MM.1S (cell line): ENCODE measurements around the gene A2ML1.

Source experiments
- DNase-seq: peaks from one replicate; pipeline ENCODE4 v3.0.0-alpha.2; 2015
- H2AFZ ChIP-seq: fragments of 300-600 bp; sonication (generic); 2 replicates; pipeline ENCODE4 v1.6.0; 2016; ENCODE audit warnings: antibody characterized with exemption, low read length
- H3F3A ChIP-seq: fragments of 300-600 bp; sonication (generic); 2 replicates; pipeline ENCODE4 v1.6.1; 2016; ENCODE audit warnings: mild to moderate bottlenecking, antibody characterized with exemption, low read length, moderate library complexity, mixed read lengths; ENCODE audit not compliant: insufficient read depth
- H3K27ac ChIP-seq: fragments of 300-600 bp; sonication (generic); 2 replicates; pipeline ENCODE4 v1.5.1; 2016; ENCODE audit warnings: mild to moderate bottlenecking, low read length
- H3K27me3 ChIP-seq: fragments of 300-600 bp; sonication (generic); replicated peaks from 2 replicates; pipeline ENCODE4 v1.6.0; 2016; ENCODE audit warnings: low read length; ENCODE audit not compliant: insufficient read depth
- H3K36me3 ChIP-seq: fragments of 300-600 bp; sonication (generic); replicated peaks from 2 replicates; pipeline ENCODE4 v1.6.1; 2016; ENCODE audit warnings: mild to moderate bottlenecking, low read length, mixed read lengths; ENCODE audit not compliant: insufficient read depth
- H3K4me1 ChIP-seq: fragments of 300-600 bp; sonication (generic); 2 replicates; pipeline ENCODE4 v1.6.1; 2016; ENCODE audit warnings: low read length, mixed read lengths
- H3K4me2 ChIP-seq: fragments of 300-600 bp; sonication (generic); 2 replicates; pipeline ENCODE4 v1.6.0; 2016; ENCODE audit warnings: low read depth, low read length
- H3K4me3 ChIP-seq: fragments of 300-600 bp; sonication (generic); 2 replicates; pipeline ENCODE4 v1.5.1; 2016; ENCODE audit warnings: low read length, mixed read lengths
- H3K79me2 ChIP-seq: fragments of 300-600 bp; sonication (generic); 2 replicates; pipeline ENCODE4 v1.6.1; 2016; ENCODE audit warnings: mixed run types, low read length, mixed read lengths
- H3K9ac ChIP-seq: fragments of 300-600 bp; sonication (generic); 2 replicates; pipeline ENCODE4 v1.6.1; 2016; ENCODE audit warnings: low read length, mixed read lengths
- H3K9me2 ChIP-seq: fragments of 300-600 bp; sonication (generic); replicated peaks from 2 replicates; pipeline ENCODE4 v1.6.1; 2016; ENCODE audit warnings: mild to moderate bottlenecking, low read length, mixed read lengths; ENCODE audit not compliant: insufficient read depth
- H3K9me3 ChIP-seq: fragments of 300-600 bp; sonication (generic); replicated peaks from 2 replicates; pipeline ENCODE4 v1.6.1; 2016; ENCODE audit warnings: mild to moderate bottlenecking, low read length, mixed read lengths; ENCODE audit not compliant: insufficient read depth
- H4K20me1 ChIP-seq: fragments of 300-600 bp; sonication (generic); 2 replicates; pipeline ENCODE4 v1.6.1; 2016; ENCODE audit warnings: mild to moderate bottlenecking, low read length, moderate library complexity, mixed read lengths; ENCODE audit not compliant: insufficient read depth
- EZH2 ChIP-seq: fragments of 300-600 bp; sonication (generic); optimal IDR thresholded peaks from 2 replicates; pipeline ENCODE3; 2017; ENCODE audit warnings: low read depth, mild to moderate bottlenecking, antibody characterized with exemption, low read length, mixed read lengths
- EZH2phosphoT487 ChIP-seq: fragments of 300-600 bp; sonication (generic); IDR thresholded peaks from 2 replicates; pipeline ENCODE4 v1.6.1; 2018; ENCODE audit warnings: antibody characterized with exemption, low read length
- TF ChIP-seq, protein P1 (sequence below): fragments of 300-600 bp; sonication (generic); IDR thresholded peaks from 2 replicates; pipeline ENCODE4 v1.5.1; 2016; ENCODE audit warnings: antibody characterized with exemption, low read length, mixed read lengths

The A2ML1 gene

GRCh38 chr12:8904665-8905064 is 82.2 kb downstream of the A2ML1 start:
- H4K20me1 ChIP-seq = no peaks in the 10 kb centered on the region
- no peak overlapping the region for H3K4me2 ChIP-seq

GRCh38 chr12:8905546-8905945 is 83.1 kb downstream of the A2ML1 start:
- no peaks in the 10 kb centered on the region for H3K4me1 ChIP-seq
- no peak for DNase-seq
- no peak overlapping the region for H2AFZ ChIP-seq
- H3K9me2 ChIP-seq = no peaks in the 10 kb centered on the region
- no peak for TF ChIP-seq EZH2
- no peak for TF ChIP-seq EZH2phosphoT487
- TF ChIP-seq, protein P1, sequence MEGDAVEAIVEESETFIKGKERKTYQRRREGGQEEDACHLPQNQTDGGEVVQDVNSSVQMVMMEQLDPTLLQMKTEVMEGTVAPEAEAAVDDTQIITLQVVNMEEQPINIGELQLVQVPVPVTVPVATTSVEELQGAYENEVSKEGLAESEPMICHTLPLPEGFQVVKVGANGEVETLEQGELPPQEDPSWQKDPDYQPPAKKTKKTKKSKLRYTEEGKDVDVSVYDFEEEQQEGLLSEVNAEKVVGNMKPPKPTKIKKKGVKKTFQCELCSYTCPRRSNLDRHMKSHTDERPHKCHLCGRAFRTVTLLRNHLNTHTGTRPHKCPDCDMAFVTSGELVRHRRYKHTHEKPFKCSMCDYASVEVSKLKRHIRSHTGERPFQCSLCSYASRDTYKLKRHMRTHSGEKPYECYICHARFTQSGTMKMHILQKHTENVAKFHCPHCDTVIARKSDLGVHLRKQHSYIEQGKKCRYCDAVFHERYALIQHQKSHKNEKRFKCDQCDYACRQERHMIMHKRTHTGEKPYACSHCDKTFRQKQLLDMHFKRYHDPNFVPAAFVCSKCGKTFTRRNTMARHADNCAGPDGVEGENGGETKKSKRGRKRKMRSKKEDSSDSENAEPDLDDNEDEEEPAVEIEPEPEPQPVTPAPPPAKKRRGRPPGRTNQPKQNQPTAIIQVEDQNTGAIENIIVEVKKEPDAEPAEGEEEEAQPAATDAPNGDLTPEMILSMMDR = no peak
- no peaks in the 10 kb centered on the region for H3F3A ChIP-seq
- no peak overlapping the region for H3K4me3 ChIP-seq
- H4K20me1 ChIP-seq = no peaks in the 10 kb centered on the region
- no peaks in the 10 kb centered on the region for H3K36me3 ChIP-seq
- no peaks in the 10 kb centered on the region for H3K79me2 ChIP-seq
- H3K27me3 ChIP-seq = no peaks in the 10 kb centered on the region
- H3K27ac ChIP-seq = no peak overlapping the region
- no peak overlapping the region for H3K4me2 ChIP-seq
- H3K9ac ChIP-seq = no peak overlapping the region
- no peaks in the 10 kb centered on the region for H3K9me3 ChIP-seq

More at GRCh38 chr12:8904665-8905064, 82.2 kb downstream of the A2ML1 start:
- H3K9me3 ChIP-seq = no peaks in the 10 kb centered on the region
- no peak for DNase-seq
- no peaks in the 10 kb centered on the region for H3K9me2 ChIP-seq
- no peak overlapping the region for H2AFZ ChIP-seq
- no peaks in the 10 kb centered on the region for H3F3A ChIP-seq
- no peak overlapping the region for H3K4me3 ChIP-seq
- no peaks in the 10 kb centered on the region for H3K4me1 ChIP-seq
- H3K27ac ChIP-seq = no peak overlapping the region
- no peaks in the 10 kb centered on the region for H3K36me3 ChIP-seq
- no peaks in the 10 kb centered on the region for H3K79me2 ChIP-seq
- H3K27me3 ChIP-seq = no peaks in the 10 kb centered on the region
- TF ChIP-seq, protein P1 = no peak
- no peak for TF ChIP-seq EZH2phosphoT487
- no peak for TF ChIP-seq EZH2
- H3K9ac ChIP-seq = no peak overlapping the region

DNA sequence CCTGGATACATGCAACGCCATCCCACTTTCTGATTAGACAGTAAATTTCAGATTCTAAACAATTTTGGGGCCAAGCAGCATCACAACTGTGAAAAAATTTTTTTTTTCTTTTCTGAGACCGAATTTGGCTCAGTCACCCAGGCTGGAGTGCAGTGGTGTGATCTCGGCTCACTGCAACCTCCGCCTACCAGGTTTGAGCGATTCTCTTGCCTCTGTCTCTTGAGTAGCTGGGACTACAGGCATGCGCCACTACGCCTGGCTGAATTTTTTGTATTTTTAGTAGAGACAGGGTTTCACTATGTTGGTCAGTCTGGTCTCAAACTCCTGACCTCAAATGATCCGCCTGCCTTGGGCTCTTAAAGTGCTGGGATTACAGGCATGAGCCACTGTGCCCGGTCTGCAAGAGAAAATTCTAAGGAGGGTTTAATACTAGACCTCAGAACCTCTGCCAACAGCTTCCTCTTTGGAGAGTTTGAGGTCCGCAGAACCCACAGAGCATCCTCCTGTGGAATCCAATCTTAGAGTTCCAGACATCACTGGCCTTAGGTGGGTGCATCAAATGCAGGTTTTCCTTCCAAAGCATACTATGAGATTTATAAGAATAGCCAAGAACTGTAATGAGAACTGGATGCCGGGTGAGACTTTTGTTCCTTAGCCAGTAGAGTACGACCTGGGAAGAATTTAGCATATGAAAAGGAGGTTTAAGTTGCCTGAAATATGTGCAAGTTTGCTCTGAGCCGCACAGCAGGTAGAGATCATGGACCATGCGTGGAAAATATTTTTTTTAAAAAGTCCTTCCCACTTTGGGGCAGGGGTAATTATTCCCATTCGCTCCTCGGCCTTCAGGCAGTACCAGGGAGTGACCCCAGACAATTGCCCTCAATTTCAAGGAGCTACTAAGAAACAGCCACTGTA is 84.1 kb downstream of the A2ML1 start:
- H3K4me2 ChIP-seq = no peak overlapping the region
- no peak overlapping the region for H3K4me3 ChIP-seq
- H3K36me3 ChIP-seq = no peaks in the 10 kb centered on the region
- H2AFZ ChIP-seq = no peak overlapping the region
- H4K20me1 ChIP-seq = no peaks in the 10 kb centered on the region
- no peaks in the 10 kb centered on the region for H3K9me3 ChIP-seq
- TF ChIP-seq, protein P1 = no peak
- TF ChIP-seq EZH2 (no peak), EZH2phosphoT487 (no peak)
- H3F3A ChIP-seq = no peaks in the 10 kb centered on the region
- no peaks in the 10 kb centered on the region for H3K4me1 ChIP-seq
- H3K9ac ChIP-seq = no peak overlapping the region
- H3K79me2 ChIP-seq = no peaks in the 10 kb centered on the region
- H3K27ac ChIP-seq = no peak overlapping the region
- DNase-seq = no peak
- H3K9me2 ChIP-seq = no peaks in the 10 kb centered on the region
- no peaks in the 10 kb centered on the region for H3K27me3 ChIP-seq
